ENCODE results near the gene CDH22. TPM values are rescaled to one million over a fixed set of nuclear protein-coding genes. Genes with fewer than 3 reads are reported as not detected.

Gene CDH22
- total and polyA plus RNA-seq, 9 of the 15 experiments (the other 6 are each of a cell fraction or from before 2014, with no cell fraction given) = 0.07 to 0.08 TPM; not detected in 7

DNA sequence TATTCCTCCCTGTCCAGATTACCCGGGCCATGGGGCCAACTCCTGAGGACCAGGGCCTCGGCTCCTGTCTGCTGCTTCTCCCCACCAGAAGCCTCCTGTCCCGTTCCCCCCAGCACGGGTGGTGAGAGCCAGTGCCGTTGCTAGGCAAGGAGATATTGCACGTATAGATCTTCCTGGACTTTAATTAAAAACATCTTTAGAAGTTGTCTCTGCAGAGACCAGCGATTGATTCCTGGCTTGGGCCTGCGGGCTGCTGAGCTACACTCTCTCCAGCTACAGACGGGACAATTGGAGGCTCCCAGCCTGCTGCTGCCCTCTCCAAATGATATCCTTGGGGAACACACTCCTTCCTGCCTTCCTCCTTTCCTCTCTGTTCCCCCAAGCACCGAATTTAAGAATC, 74.6 kb downstream of the CDH22 start:
- intact Hi-C loops (cut with micrococcal nuclease) (no loop called here), in situ Hi-C loops (cut with MboI) (no loop called here)
- no peak for FAIRE-seq
- Histone ChIP-seq H3K9ac (ENCODE audit: insufficient read depth in 1 of 2, low read depth in 2 of 2, low read length in 2 of 2) (no peak overlapping the region), H3K9me3 (replicated peaks; ENCODE audit: control insufficient read depth, insufficient read depth, low read depth, low read length) (no peaks in the 10 kb centered on the region), H3K4me2 (ENCODE audit: insufficient read depth, low read length) (no peak overlapping the region), H2AFZ (ENCODE audit: low read depth, low read length) (no peak overlapping the region), H3K36me3 (ENCODE audit: control insufficient read depth, insufficient read depth, low read length) (no peaks in the 10 kb centered on the region), H3K4me3 (no peak overlapping the region), H3K4me1 (replicated peaks in 1 of 2; ENCODE audit: control insufficient read depth in 2 of 2, insufficient read depth in 2 of 2, low read length in 2 of 2) (no peaks in the 10 kb centered on the region), H3K9me1 (ENCODE audit: control insufficient read depth, insufficient read depth, low read length) (no peaks in the 10 kb centered on the region), H3K27ac (ENCODE audit: extremely low read depth, low read depth, low read length) (no peak overlapping the region), H3K27me3 (ENCODE audit: control insufficient read depth in 2 of 2, insufficient read depth in 2 of 2, low read length in 2 of 2) (peaks cover 0 to 10% of the 10 kb centered on the region in 2 experiments; a peak in 1 of 5 replicates), H3K79me2 (ENCODE audit: control insufficient read depth, insufficient read depth, low read length) (no peaks in the 10 kb centered on the region), H4K20me1 (replicated peaks; ENCODE audit: control insufficient read depth, insufficient read depth, low read length) (peaks cover 17% of the 10 kb centered on the region; the same call in 1 of the 2 replicates)
- DNase-seq (ENCODE audit: extremely low read depth in 1 of 4, low spot score in 3 of 4) = no peak
- no TSS peak for BruUV-seq (replicated peaks)
- POLR2A ChIA-PET = interaction anchor here (0.7 to 0.8 kb wide), 2 partner anchors 22 to 290 kb away, joined by 3 read pairs; no protein-coding TSS in a partner anchor
- CTCF ChIA-PET (ENCODE audit: low intra/inter-chr PET ratio) = no interaction called here
- 0% methylated on average over 10 of the region's 10 CpGs for WGBS (ENCODE audit: insufficient coverage, low coverage, missing lambda C conversion rate)
- no peak for TF ChIP-seq TAL1 (IDR thresholded peaks at IDR 0.05)
- ATAC-seq = no peak

- ChIA-PET POLR2A (interaction anchor here (0.6 kb wide), 1 partner anchor 244 kb away, joined by 3 read pairs; no protein-coding TSS in a partner anchor), CTCF (ENCODE audit: low intra/inter-chr PET ratio) (no interaction called here)
- DNase-seq (ENCODE audit: extremely low read depth in 1 of 4, low spot score in 3 of 4) = no peak
- BruUV-seq (replicated peaks) = no TSS peak
- 0 out of 5 replicates have a peak, but pooled peaks cover 0 to under 1% of the 10 kb centered on the region in 2 experiments for H3K4me1 ChIP-seq (replicated peaks in 1 of 2; ENCODE audit: control insufficient read depth in 2 of 2, insufficient read depth in 2 of 2, low read length in 2 of 2)
- H3K9ac ChIP-seq (ENCODE audit: insufficient read depth in 1 of 2, low read depth in 2 of 2, low read length in 2 of 2) = no peak overlapping the region
- intact Hi-C loops (cut with micrococcal nuclease) (no loop called here), in situ Hi-C loops (cut with MboI) (no loop called here)
- no peak overlapping the region for H3K27ac ChIP-seq (ENCODE audit: extremely low read depth, low read depth, low read length)
- 0% methylated on average over 4 of the region's 4 CpGs for WGBS (ENCODE audit: insufficient coverage, low coverage, missing lambda C conversion rate)
- H3K79me2 ChIP-seq (ENCODE audit: control insufficient read depth, insufficient read depth, low read length) = no peaks in the 10 kb centered on the region
- 0 out of 5 replicates have a peak, but pooled peaks cover 0 to 5% of the 10 kb centered on the region in 2 experiments for H3K27me3 ChIP-seq (ENCODE audit: control insufficient read depth in 2 of 2, insufficient read depth in 2 of 2, low read length in 2 of 2)
- no peak overlapping the region for H3K4me3 ChIP-seq
- H3K9me1 ChIP-seq (ENCODE audit: control insufficient read depth, insufficient read depth, low read length) = no peaks in the 10 kb centered on the region
- no peak for ATAC-seq
- H2AFZ ChIP-seq (ENCODE audit: low read depth, low read length) = no peak overlapping the region
- TF ChIP-seq ZNF584 (CRISPR knock-in tag; IDR thresholded peaks at IDR 0.05; ENCODE audit: low read depth) = no peak
- TF ChIP-seq HDAC6 (IDR thresholded peaks at IDR 0.05; ENCODE audit: low read depth, low read length) = no peak
- no peak for TF ChIP-seq U2AF1 (optimal IDR thresholded peaks at IDR 0.05; ENCODE audit: low read depth, low read length)
- no peak for TF ChIP-seq ZNF75A (CRISPR knock-in tag; IDR thresholded peaks at IDR 0.05)
- no peak for TF ChIP-seq BRD4 (IDR thresholded peaks at IDR 0.05)
- no peak for TF ChIP-seq ZNF253 (CRISPR knock-in tag; conservative IDR thresholded peaks at IDR 0.05)
- TF ChIP-seq ZNF395 (CRISPR knock-in tag; IDR thresholded peaks at IDR 0.05) = no peak
- no peak overlapping the region for H3K4me2 ChIP-seq (ENCODE audit: insufficient read depth, low read length)
- H3K36me3 ChIP-seq (ENCODE audit: control insufficient read depth, insufficient read depth, low read length) = no peaks in the 10 kb centered on the region
- H4K20me1 ChIP-seq (replicated peaks; ENCODE audit: control insufficient read depth, insufficient read depth, low read length) = peaks cover 13% of the 10 kb centered on the region; the same call in 1 of the 2 replicates
- no peaks in the 10 kb centered on the region for H3K9me3 ChIP-seq (replicated peaks; ENCODE audit: control insufficient read depth, insufficient read depth, low read depth, low read length)
- FAIRE-seq = no peak
Measured at GRCh38 chr20:46232539-46232938, 75.8 kb downstream of the CDH22 start.
